Thyroid gland (tissue), 4 donors: ENCODE results near the gene ZCCHC3.

Source experiments
- POLR2A ChIP-seq, 2 donors: fragments of 450-650 bp; IDR thresholded peaks; one replicate each; pipeline ENCODE4 v1.6.1; 2017; ENCODE audit warnings: antibody characterized with exemption in 2 of 2, mild to moderate bottlenecking in 2 of 2, moderate library complexity in 1 of 2
- TF ChIP-seq, protein P1 (sequence below), 6 experiments: fragments of 200-600 bp in 3 of 6; fragments of 450-650 bp in 3 of 6; sonication (generic) in 3 of 6; IDR thresholded peaks; one replicate each; pipeline ENCODE4 v1.5.1; 2016 to 2019; ENCODE audit warnings: antibody characterized with exemption in 6 of 6, mild to moderate bottlenecking in 2 of 6, inconsistent platforms in 1 of 6, moderate library complexity in 1 of 6

DNA sequence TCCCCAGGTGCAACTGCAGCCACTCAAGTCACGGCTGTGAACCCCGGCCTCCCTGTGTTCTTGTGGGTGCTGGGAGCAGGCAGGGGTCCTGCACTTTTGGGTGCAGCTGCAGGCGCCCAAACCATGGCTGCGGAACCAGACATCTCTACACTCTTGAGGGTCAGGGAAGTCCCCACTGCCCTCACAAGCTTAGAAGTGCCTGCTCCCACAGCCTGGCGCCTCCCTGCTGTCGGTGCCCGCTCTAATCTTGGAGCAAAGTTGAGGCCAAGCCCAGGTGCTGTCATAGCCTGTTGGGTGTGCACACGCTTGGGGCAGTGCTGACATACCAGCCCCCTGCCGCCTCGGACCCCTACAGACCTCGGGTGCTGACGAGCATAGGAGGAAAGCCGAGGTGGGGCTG is 33.7 kb upstream of the ZCCHC3 start:
- TF ChIP-seq, protein P1, sequence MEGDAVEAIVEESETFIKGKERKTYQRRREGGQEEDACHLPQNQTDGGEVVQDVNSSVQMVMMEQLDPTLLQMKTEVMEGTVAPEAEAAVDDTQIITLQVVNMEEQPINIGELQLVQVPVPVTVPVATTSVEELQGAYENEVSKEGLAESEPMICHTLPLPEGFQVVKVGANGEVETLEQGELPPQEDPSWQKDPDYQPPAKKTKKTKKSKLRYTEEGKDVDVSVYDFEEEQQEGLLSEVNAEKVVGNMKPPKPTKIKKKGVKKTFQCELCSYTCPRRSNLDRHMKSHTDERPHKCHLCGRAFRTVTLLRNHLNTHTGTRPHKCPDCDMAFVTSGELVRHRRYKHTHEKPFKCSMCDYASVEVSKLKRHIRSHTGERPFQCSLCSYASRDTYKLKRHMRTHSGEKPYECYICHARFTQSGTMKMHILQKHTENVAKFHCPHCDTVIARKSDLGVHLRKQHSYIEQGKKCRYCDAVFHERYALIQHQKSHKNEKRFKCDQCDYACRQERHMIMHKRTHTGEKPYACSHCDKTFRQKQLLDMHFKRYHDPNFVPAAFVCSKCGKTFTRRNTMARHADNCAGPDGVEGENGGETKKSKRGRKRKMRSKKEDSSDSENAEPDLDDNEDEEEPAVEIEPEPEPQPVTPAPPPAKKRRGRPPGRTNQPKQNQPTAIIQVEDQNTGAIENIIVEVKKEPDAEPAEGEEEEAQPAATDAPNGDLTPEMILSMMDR (IDR thresholded peaks at IDR 0.05): no peak
- no peak for TF ChIP-seq POLR2A (IDR thresholded peaks at IDR 0.05)
